ENCODE data around the gene RAB11FIP4. TPM values are rescaled to one million over a fixed set of nuclear protein-coding genes. Genes with fewer than 3 reads are reported as not detected.

RAB11FIP4 gene
- total and polyA plus RNA-seq, 2 donors (not counting 1 experiment from before 2014, with no cell fraction given): 17.0 to 70.5 TPM

GRCh38 chr17:31533546-31534155 is 142.2 kb downstream of the RAB11FIP4 start:
- H3K9me3 ChIP-seq (ENCODE audit: control extremely low read depth in 1 of 3, control insufficient read depth in 2 of 3, insufficient read depth in 1 of 3, low read length in 2 of 3): no peaks in the 10 kb centered on the region
- 32% methylated on average over 7 of the region's 10 CpGs for WGBS (ENCODE audit: insufficient coverage)
- no peak for TF ChIP-seq EZH2 (IDR thresholded peaks at IDR 0.05; ENCODE audit: borderline replicate concordance, insufficient read depth, low read depth, low read length, poor library complexity, severe bottlenecking)
- no peak for TF ChIP-seq CTCF (IDR thresholded peaks at IDR 0.05)
- ChIA-PET POLR2A (interaction anchor here (0.6 kb wide), 1 partner anchor 40 kb away, joined by 7 read pairs; no protein-coding TSS in a partner anchor), CTCF (interaction anchor here (0.6 to 22.3 kb wide), 11 partner anchors 10 to 309 kb away, joined by 3 to 460 read pairs (median 9); no protein-coding TSS in a partner anchor)
- Mint-ChIP-seq H3K27me3 (no peaks in the 10 kb centered on the region), H3K27ac (no peak overlapping the region), H3K9me3 (ENCODE audit: insufficient read depth) (no peaks in the 10 kb centered on the region), H3K4me3 (no peak overlapping the region), H3K4me1 (peaks cover 45% of the 10 kb centered on the region)
- no peak overlapping the region for H3K9ac ChIP-seq (ENCODE audit: low read length)
- no peak overlapping the region for H3K4me3 ChIP-seq (ENCODE audit: control extremely low read depth in 1 of 5, extremely low read depth in 1 of 5, insufficient read depth in 1 of 5, low read depth in 2 of 5, low read length in 4 of 5)
- no peaks in the 10 kb centered on the region for H3K27me3 ChIP-seq (replicated peaks in 1 of 4; ENCODE audit: control extremely low read depth in 1 of 4, control insufficient read depth in 3 of 4, insufficient read depth in 4 of 4, low read length in 3 of 4)
- no peaks in the 10 kb centered on the region for H3K79me2 ChIP-seq (ENCODE audit: control insufficient read depth, insufficient read depth, low read length)
- H3K36me3 ChIP-seq (replicated peaks in 1 of 2; ENCODE audit: control extremely low read depth in 1 of 2, control insufficient read depth in 1 of 2, extremely low read depth in 1 of 2, insufficient read depth in 2 of 2, low read length in 1 of 2): peaks cover 3 to 46% of the 10 kb centered on the region in 2 experiments
- H3K4me1 ChIP-seq (ENCODE audit: control insufficient read depth in 2 of 2, insufficient read depth in 2 of 2, low read length in 2 of 2): peaks cover 41 to 53% of the 10 kb centered on the region in 2 donors
- H3K27ac ChIP-seq (ENCODE audit: low read length in 2 of 2): no peak overlapping the region
- no peak overlapping the region for H2AFZ ChIP-seq (ENCODE audit: insufficient read depth, low read depth, low read length, poor library complexity, severe bottlenecking)
- intact Hi-C loops (cut with micrococcal nuclease): loop anchor here (2.0 kb wide), 1 partner anchor 15 kb away; no protein-coding TSS in a partner anchor
- H4K20me1 ChIP-seq (ENCODE audit: control insufficient read depth, insufficient read depth, low read length, poor library complexity, severe bottlenecking): peaks cover 6% of the 10 kb centered on the region
- no peak for DNase-seq
- no peak for ATAC-seq (ENCODE audit: low read depth)
- no peak overlapping the region for H3K4me2 ChIP-seq (replicated peaks; ENCODE audit: low read depth, low read length, poor library complexity, severe bottlenecking)
